Coronary artery (tissue), 2 donors: ENCODE data around the gene DNAH8.

ENCODE experiments used
- DNase-seq: peaks from one replicate; pipeline ENCODE4 v3.0.0-alpha.2; 2017; ENCODE audit warnings: low spot score
- H3K27ac ChIP-seq, 2 donors: fragments of 200-600 bp; sonication (generic); one replicate each; pipeline ENCODE4 v1.5.1; 2016 to 2019
- H3K4me3 ChIP-seq: fragments of 200-600 bp; sonication (generic); 2 replicates; pipeline ENCODE4 v1.5.1; 2016; ENCODE audit warnings: mild to moderate bottlenecking, moderate library complexity
- CTCF ChIP-seq: fragments of 200-600 bp; sonication (generic); IDR thresholded peaks from one replicate; pipeline ENCODE4 v1.5.1; 2019; ENCODE audit warnings: antibody characterized with exemption

Gene DNAH8

DNA sequence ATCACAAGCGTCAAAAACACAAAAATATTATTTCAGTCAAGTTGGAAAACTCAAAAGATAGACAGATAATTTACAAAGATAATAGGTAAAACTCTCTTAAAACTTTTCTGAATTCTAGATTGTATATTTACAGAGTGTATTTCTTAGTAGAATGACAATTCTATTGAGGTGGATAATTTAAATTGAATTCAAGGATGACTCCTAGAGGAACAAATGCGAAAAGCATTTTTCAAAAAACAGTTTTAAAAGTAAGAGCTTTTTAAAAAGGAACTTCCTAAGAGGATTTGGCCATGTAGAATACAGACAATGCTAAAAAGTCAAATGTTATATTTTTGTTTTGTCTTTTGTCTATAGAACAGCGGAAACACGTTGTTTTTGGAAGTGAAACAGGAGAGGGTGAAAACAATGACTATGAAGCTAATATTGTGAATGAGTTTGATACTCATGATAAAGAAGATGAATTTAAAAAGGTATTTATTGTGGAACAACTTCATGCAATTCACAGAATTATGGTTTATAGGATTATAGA lies 90.1 kb downstream of the DNAH8 start:
- H3K27ac ChIP-seq, result no peak overlapping the region
- TF ChIP-seq CTCF, result no peak
- no peak for DNase-seq
- H3K4me3 ChIP-seq, result no peak overlapping the region

DNA sequence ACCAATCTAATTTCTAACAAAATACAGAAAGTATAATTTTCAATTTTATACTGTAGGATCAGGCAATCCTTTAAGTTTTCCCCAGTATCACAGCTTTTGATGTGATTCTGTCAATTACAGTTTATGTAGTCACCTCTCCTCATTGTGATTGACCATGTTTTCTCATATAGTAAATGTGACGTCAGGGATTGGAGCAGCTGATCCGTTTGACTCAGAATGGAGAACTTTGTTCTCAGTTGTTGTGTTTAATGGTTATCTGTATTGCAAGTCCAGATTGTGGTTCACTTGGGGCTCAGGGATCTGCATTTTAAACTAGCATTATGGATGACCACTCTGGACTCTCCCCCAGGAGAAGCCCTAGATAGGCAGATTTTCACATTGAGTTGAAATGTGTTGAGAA lies 90.6 kb downstream of the DNAH8 start:
- no peak for DNase-seq
- no peak overlapping the region for H3K4me3 ChIP-seq
- no peak for TF ChIP-seq CTCF
- no peak overlapping the region for H3K27ac ChIP-seq

DNA sequence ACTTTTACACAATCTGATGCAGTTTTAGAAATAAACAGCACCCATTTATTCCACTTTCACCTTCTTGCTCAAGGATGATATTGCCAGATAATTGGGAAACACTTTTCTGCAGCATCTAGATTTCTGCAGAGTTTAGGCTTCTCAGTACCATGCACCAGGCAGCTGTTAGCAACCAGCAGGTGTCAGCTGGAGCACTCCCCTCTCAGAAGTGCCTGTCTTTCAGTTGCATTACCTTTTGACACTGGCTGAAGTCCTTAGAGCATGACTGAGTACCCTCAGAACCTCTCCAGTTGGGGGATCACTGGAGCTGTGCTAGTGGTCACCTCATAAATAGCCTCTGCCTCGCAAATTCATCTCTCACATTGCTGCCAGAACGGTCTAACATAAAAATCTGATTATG lies 91.2 kb downstream of the DNAH8 start:
- no peak for DNase-seq
- no peak overlapping the region for H3K4me3 ChIP-seq
- H3K27ac ChIP-seq, result no peak overlapping the region
- TF ChIP-seq CTCF, result no peak

DNA sequence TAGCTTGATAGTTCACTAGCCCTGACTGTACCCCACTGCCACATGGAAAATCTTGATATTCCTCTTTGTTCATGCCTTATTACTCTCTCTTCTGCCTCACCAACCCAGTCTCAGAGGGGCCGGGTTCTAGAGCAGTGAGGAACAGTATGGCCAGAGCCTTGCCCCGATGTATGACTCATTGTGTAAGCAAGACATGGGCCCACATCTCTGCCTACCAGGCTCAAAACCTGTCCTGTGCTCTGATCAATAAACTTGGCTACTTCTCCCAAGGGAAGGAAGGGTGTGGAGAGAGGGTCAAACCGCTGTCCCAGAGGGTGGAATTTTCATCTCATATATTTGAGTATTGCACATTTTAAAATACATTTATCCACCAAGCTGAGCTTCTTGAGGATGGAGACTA lies 91.7 kb downstream of the DNAH8 start:
- no peak for DNase-seq
- no peak overlapping the region for H3K27ac ChIP-seq

DNA sequence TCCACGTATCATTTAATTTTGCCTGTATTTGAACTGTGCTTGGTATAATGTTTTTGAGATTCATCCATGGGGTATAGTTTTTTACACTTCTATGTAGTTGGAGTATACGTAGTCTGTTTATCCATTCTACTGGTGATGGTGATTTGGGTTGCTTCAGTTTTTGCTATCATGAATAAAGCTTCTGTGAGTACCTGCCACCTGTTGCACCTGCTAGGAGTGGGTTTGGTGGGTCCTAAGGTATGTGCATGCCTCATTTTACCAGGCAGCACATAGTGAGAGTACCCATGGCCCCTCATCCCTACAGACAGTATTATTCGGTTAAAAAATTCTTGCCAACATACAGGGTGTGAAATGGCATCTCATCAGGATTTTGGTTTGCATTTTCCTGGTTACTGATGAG lies 92.9 kb downstream of the DNAH8 start:
- Histone ChIP-seq H3K4me3 (no peak overlapping the region), H3K27ac (no peak overlapping the region)
- no peak for DNase-seq
- no peak for TF ChIP-seq CTCF

More for the DNA sequence above, 91.7 kb downstream of the DNAH8 start:
- no peak overlapping the region for H3K4me3 ChIP-seq
- no peak for TF ChIP-seq CTCF

DNA sequence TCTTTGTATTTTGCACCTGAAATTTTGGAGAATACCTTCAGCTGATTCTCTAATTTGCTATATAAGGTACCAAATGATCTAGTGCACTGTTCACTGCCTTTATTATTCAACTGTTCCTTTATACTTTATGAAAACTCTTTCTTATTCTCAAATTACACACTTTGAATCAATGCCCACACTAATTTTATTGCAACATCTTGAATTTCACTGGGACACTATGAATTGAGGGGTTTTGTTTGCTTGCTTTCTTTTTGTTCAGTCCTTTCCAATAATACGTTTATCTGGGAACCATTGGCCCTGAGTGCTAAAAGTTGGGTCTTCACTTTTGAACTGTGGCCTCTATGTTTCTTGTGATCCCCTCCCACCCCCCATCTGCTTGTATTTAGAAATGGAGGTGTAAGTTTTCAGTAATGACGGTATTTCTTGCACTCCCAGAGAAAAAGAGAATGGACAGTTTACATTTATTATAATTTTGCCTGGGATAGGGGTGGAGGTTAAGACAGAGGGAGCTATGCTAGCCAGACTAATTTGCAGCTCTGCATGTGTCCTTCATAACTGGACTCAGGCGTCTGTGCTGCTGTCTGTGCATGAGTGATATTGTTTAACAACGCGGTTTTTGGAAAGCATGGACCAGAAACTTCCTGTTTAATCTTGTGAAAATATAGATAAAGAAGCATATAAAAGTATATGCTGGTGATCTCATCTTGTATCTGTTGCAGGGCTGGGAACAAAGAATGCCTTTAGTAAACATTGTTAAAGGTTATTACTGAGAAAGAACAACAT lies 98.1 kb downstream of the DNAH8 start:
- no peak for TF ChIP-seq CTCF
- H3K4me3 ChIP-seq, result no peak overlapping the region
- DNase-seq, result no peak
- no peak overlapping the region for H3K27ac ChIP-seq

DNA sequence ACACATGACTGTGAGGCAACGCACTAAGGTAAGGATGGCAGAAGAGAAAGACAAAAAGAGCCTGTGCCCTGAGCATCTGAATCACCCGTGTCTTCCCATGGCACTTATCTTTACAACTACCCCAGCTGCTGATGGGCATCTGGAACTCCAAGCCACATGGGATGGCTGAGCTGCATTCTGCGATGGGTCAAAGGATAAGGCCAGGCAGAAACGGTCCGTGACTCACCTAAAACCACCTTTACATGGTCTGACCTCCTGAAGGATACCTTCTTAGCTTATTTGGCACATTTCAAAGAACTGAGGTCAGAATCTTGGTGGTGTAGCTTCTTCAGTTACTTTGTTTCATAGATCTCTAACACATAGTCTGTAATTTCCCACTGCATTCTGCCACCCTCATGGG lies 99.7 kb downstream of the DNAH8 start:
- Histone ChIP-seq H3K27ac (no peak overlapping the region), H3K4me3 (no peak overlapping the region)
- DNase-seq, result no peak
- no peak for TF ChIP-seq CTCF
